Skeletal muscle satellite cell (primary cell): ENCODE results near the gene STEAP2.
A peak's percentile ranks its signal among the peaks of the same experiment; 100 is the strongest.
"Not testable (repeated sequence)": the region's sequence is repeated elsewhere in the genome, so short reads cannot be mapped to it uniquely, and the experiment has no call there.

Experiments
- H3K27me3 ChIP-seq: 2 replicates; pipeline ENCODE4 v1.7.0; 2013; ENCODE audit warnings: low read length; ENCODE audit not compliant: control insufficient read depth, insufficient read depth
- H3K36me3 ChIP-seq: 2 replicates; pipeline ENCODE4 v1.7.0; 2013; ENCODE audit warnings: mild to moderate bottlenecking, control low read depth, low read length; ENCODE audit not compliant: insufficient read depth
- H3K4me1 ChIP-seq: 2 replicates; pipeline ENCODE4 v1.7.0; 2013; ENCODE audit warnings: low read length; ENCODE audit not compliant: control insufficient read depth, insufficient read depth
- H3K4me2 ChIP-seq: 2 replicates; pipeline ENCODE4 v1.7.0; 2013; ENCODE audit warnings: mild to moderate bottlenecking, low read length
- H3K4me3 ChIP-seq: 2 replicates; pipeline ENCODE4 v1.7.0; 2013; ENCODE audit warnings: low read length
- H3K9ac ChIP-seq: 2 replicates; pipeline ENCODE4 v1.7.0; 2013; ENCODE audit warnings: mild to moderate bottlenecking, low read depth, low read length, moderate library complexity
- H3K9me3 ChIP-seq: replicated peaks from 2 replicates; pipeline ENCODE4 v1.7.0; 2013; ENCODE audit warnings: mild to moderate bottlenecking, control low read depth, low read length

STEAP2 gene

GRCh38 chr7:90178679-90179278, 32.8 kb upstream of the STEAP2 start:
- no peaks in the 10 kb centered on the region for H3K9me3 ChIP-seq
- peak overlapping the region; percentile 42 for H3K4me3 ChIP-seq
- H3K9ac ChIP-seq = peak overlapping the region; percentile 57

GRCh38 chr7:90180011-90180585, 31.4 kb upstream of the STEAP2 start:
- Histone ChIP-seq H3K27me3 (no peaks in the 10 kb centered on the region), H3K4me3 (no peak overlapping the region), H3K9me3 (no peaks in the 10 kb centered on the region), H3K9ac (peak overlapping the region; percentile 57), H3K36me3 (no peaks in the 10 kb centered on the region), H3K4me1 (peaks cover 35% of the 10 kb centered on the region), H3K4me2 (peak overlapping the region; percentile 34)

More at GRCh38 chr7:90178679-90179278, 32.8 kb upstream of the STEAP2 start:
- Histone ChIP-seq H3K27me3 (no peaks in the 10 kb centered on the region), H3K36me3 (no peaks in the 10 kb centered on the region), H3K4me1 (peaks cover 35% of the 10 kb centered on the region), H3K4me2 (peak overlapping the region; percentile 73)

GRCh38 chr7:90180649-90181048, 30.9 kb upstream of the STEAP2 start:
- Histone ChIP-seq H3K9me3 (no peaks in the 10 kb centered on the region), H3K27me3 (no peaks in the 10 kb centered on the region), H3K9ac (peak overlapping the region; percentile 57), H3K4me3 (no peak overlapping the region), H3K4me1 (peaks cover 35% of the 10 kb centered on the region), H3K36me3 (no peaks in the 10 kb centered on the region), H3K4me2 (peak overlapping the region; percentile 34)

- H3K9me3 ChIP-seq = no peaks in the 10 kb centered on the region
- H3K36me3 ChIP-seq = no peaks in the 10 kb centered on the region
- H3K4me1 ChIP-seq = peaks cover 35% of the 10 kb centered on the region
- H3K4me3 ChIP-seq = no peak overlapping the region
- H3K9ac ChIP-seq = no peak overlapping the region
- H3K27me3 ChIP-seq = no peaks in the 10 kb centered on the region
- H3K4me2 ChIP-seq = no peak overlapping the region
These were observed 30.1 kb upstream of the STEAP2 start for GRCh38 chr7:90181485-90181884.

- H3K9me3 ChIP-seq, H3K36me3 ChIP-seq, H3K9ac ChIP-seq, H3K27me3 ChIP-seq, H3K4me1 ChIP-seq, H3K4me3 ChIP-seq, H3K4me2 ChIP-seq: not testable (repeated sequence)
These were observed 25.2 kb upstream of the STEAP2 start for GRCh38 chr7:90186290-90186689.

- H3K4me3 ChIP-seq = no peak overlapping the region
- no peaks in the 10 kb centered on the region for H3K36me3 ChIP-seq
- H3K9me3 ChIP-seq = no peaks in the 10 kb centered on the region
- H3K27me3 ChIP-seq = no peaks in the 10 kb centered on the region
- no peaks in the 10 kb centered on the region for H3K4me1 ChIP-seq
- H3K4me2 ChIP-seq = no peak overlapping the region
- H3K9ac ChIP-seq = no peak overlapping the region
These were observed 24.0 kb upstream of the STEAP2 start for GRCh38 chr7:90187507-90188050.

- H3K4me2 ChIP-seq = no peak overlapping the region
- no peaks in the 10 kb centered on the region for H3K4me1 ChIP-seq
- no peak overlapping the region for H3K4me3 ChIP-seq
- H3K9me3 ChIP-seq = no peaks in the 10 kb centered on the region
- H3K9ac ChIP-seq = no peak overlapping the region
- H3K27me3 ChIP-seq = no peaks in the 10 kb centered on the region
- no peaks in the 10 kb centered on the region for H3K36me3 ChIP-seq
These were observed 23.3 kb upstream of the STEAP2 start for GRCh38 chr7:90188281-90188680.

DNA sequence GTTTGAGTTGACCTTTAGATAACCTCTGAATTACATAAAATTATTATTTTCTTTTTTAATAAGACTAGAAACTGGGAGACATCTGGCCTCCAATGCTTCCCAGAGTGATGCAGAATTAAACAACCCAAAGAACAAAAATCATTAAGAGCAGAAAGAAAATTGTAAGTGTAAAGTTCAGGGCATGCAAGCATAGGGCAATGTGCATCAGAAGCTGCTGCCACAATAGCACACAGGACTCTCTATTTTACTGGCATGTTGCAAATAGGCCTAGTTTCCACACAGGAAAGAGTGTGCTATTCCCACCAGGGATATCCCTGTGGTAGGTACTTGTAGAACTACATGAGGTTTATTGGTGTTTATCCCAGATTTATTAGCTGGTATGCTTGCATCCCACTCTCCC, 20.5 kb upstream of the STEAP2 start:
- Histone ChIP-seq H3K36me3 (no peaks in the 10 kb centered on the region), H3K4me3 (no peak overlapping the region), H3K9me3 (no peaks in the 10 kb centered on the region), H3K4me1 (peaks cover 4% of the 10 kb centered on the region), H3K9ac (no peak overlapping the region), H3K4me2 (no peak overlapping the region), H3K27me3 (no peaks in the 10 kb centered on the region)

DNA sequence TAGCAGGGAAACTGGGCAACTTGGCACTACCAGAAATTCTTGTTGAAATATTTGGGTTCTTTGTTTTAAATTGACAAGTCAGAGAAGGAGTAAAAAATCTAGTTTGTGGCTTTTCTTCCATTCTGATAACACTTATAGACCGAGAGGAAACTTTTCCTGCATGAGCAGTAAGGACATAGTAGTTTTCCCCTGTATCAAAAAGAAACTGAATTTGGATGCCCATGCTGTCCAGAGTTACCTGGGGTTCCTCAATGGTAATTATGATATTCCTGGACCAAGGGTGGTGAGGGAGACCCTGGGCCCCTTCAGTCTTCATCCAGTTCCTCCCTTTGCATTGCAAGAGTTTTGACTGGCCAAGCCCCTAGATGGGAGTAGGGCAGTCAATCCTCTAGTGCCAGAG, 19.9 kb upstream of the STEAP2 start:
- no peak overlapping the region for H3K4me3 ChIP-seq
- no peaks in the 10 kb centered on the region for H3K36me3 ChIP-seq
- H3K9me3 ChIP-seq = no peaks in the 10 kb centered on the region
- H3K4me2 ChIP-seq = no peak overlapping the region
- H3K27me3 ChIP-seq = no peaks in the 10 kb centered on the region
- H3K4me1 ChIP-seq = peaks cover 4% of the 10 kb centered on the region
- H3K9ac ChIP-seq = no peak overlapping the region

DNA sequence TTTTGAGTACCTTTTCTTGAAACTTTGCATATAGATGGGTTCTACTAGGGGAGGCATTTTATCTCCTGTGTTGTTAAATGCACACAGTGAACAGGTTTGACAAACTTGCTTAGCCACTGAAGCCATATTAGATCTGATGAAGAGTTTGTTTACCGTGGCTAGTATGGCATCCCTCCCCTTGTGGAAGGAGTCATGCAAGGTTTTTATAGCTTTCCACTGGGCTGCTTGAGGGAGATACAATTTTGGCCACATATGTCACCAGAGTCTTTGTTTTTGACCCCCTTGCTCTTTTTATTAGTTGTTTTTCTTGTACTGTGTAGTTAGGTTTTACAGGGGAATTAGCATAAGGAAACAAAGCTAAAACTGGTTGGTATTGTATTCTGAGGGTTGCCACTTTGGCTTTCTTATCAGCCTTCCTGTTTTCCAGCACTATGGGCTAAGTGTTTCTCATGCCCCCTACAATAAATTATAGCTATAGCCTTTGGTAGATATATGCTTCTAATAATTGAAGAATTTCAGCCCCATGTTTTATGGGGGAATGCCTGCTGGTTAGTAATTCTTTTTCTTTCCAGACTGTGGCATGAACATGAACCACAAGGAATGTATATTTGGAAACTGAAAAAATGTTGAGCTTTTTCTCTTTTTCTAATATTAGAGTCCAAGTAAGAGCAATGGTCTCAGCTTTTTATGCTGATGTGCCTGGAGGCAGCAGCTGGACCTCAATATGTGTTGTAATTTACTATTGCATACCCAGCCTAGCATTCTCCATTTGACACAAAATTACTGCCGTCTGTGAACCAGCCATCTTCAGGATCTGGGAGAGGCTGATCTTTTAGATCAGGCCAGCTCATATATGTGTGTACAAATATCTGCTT, 18.4 kb upstream of the STEAP2 start:
- no peaks in the 10 kb centered on the region for H3K27me3 ChIP-seq
- H3K9me3 ChIP-seq = no peaks in the 10 kb centered on the region

DNA sequence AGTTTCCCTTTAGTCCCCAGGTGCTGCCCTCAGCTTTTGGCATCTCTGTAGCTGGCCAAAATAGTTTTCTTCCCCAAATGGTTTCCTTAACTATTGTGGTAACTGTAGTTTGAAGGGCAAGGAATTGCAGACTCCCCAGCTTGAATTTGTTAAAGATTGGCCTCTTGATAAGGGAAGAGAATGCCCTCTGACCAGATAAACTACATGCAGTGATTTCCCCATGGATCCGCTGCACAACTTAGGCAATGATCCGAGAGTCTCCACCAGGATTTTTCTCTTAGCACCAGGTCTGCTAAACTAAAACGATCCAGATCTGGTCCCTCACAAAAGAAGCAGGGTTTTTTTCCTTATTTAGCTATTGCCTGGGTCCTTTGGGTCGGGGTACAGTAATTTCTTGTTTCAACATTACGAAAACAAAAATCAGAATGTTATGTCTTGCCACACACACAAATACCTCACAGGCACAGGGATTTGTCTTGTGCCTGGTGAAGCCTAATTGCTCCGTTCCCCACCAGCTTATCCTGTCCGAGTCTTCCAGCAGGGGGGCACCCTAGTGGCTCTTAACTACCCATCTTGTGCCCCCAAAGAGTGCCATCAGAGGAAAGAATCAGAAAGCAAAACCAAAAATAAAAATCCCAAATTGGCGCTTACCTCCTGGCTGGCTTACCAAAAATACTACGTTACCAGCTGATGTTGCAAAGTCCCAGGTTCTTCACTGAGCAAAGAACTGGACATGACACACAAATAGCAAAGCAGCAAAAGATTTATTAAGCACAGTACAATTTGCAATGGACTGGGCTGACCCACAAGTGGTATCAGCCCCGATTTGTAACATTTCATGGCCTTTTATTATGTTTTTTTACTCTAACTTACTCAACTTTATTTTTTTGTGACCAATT, 16.4 kb upstream of the STEAP2 start:
- Histone ChIP-seq H3K36me3 (no peaks in the 10 kb centered on the region), H3K27me3 (no peaks in the 10 kb centered on the region), H3K9ac (no peak overlapping the region), H3K9me3 (no peaks in the 10 kb centered on the region), H3K4me1 (peaks cover 4% of the 10 kb centered on the region), H3K4me3 (no peak overlapping the region), H3K4me2 (no peak overlapping the region)

More for the DNA sequence above, 18.4 kb upstream of the STEAP2 start:
- peaks cover 4% of the 10 kb centered on the region for H3K4me1 ChIP-seq
- H3K4me3 ChIP-seq = no peak overlapping the region
- no peak overlapping the region for H3K4me2 ChIP-seq
- no peak overlapping the region for H3K9ac ChIP-seq
- H3K36me3 ChIP-seq = no peaks in the 10 kb centered on the region
